ENCODE measurements around the gene NALCN. TPM values are rescaled to one million over a fixed set of nuclear protein-coding genes. Genes with fewer than 3 reads are reported as not detected.

The NALCN gene
- total RNA-seq, 1 donor from 2014 or later = 0.81 TPM

DNA sequence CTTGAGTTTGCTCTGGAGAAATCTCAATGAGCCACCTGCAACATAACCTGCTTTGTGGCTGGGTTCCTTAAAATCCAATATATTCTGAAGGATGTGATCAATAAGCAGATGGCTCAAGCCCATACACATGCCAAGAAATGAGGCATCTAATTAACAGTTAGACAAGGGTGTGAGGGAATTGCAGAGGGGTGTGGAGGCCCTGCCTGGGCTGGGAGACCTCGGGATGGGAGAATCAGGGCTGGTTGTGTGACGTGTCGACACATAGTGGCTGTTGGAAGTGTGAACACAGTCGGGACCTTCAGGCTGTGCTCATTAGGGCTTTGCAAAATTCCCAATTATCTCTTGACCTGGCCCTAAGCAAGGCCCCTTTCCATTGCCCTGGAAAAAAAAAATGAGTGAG is 379.8 kb downstream of the NALCN start:
- H3K27me3 Mint-ChIP-seq (ENCODE audit: unreplicated experiment) = peaks cover 3% of the 10 kb centered on the region
- TF ChIP-seq, protein P1, sequence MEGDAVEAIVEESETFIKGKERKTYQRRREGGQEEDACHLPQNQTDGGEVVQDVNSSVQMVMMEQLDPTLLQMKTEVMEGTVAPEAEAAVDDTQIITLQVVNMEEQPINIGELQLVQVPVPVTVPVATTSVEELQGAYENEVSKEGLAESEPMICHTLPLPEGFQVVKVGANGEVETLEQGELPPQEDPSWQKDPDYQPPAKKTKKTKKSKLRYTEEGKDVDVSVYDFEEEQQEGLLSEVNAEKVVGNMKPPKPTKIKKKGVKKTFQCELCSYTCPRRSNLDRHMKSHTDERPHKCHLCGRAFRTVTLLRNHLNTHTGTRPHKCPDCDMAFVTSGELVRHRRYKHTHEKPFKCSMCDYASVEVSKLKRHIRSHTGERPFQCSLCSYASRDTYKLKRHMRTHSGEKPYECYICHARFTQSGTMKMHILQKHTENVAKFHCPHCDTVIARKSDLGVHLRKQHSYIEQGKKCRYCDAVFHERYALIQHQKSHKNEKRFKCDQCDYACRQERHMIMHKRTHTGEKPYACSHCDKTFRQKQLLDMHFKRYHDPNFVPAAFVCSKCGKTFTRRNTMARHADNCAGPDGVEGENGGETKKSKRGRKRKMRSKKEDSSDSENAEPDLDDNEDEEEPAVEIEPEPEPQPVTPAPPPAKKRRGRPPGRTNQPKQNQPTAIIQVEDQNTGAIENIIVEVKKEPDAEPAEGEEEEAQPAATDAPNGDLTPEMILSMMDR (IDR thresholded peaks at IDR 0.05; ENCODE audit: partially characterized antibody, unreplicated experiment) = no peak
- peaks cover 11% of the 10 kb centered on the region for H3K36me3 Mint-ChIP-seq (ENCODE audit: unreplicated experiment)
- no peak overlapping the region for H3K27ac Mint-ChIP-seq (ENCODE audit: unreplicated experiment)
- H3K4me3 Mint-ChIP-seq (ENCODE audit: unreplicated experiment) = no peak overlapping the region
- H3K9me3 Mint-ChIP-seq (ENCODE audit: unreplicated experiment) = peaks cover 6% of the 10 kb centered on the region
- peaks cover 5% of the 10 kb centered on the region for H3K4me1 Mint-ChIP-seq (ENCODE audit: low read depth, unreplicated experiment)
- DNase-seq = no peak

DNA sequence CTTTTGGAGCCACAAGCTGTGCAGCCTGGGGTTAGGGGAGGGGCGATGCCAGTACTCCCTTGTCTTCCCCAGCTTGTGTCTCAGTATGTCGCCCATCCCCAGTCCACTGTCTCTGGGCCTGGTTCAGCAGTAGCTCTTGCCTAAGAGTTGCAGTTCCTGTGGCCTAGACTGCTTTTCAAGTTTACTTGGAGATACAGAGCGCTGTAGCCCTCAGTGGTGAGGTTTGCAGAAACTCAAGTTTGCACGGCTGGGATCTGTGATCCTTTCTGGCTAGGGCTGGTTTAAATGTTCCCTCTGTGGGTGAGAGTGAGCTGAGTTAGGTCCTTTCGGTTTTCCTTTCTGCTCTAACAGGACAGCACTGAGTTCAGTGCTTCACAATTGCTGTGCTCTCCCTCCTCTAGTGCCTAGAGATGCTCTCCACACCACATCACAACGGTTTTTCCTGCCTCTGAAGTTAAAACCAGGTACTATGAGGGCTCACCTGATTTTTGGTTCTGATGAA is 381.1 kb downstream of the NALCN start:
- Mint-ChIP-seq H3K4me1 (ENCODE audit: low read depth, unreplicated experiment) (peaks cover 5% of the 10 kb centered on the region), H3K36me3 (ENCODE audit: unreplicated experiment) (peaks cover 11% of the 10 kb centered on the region), H3K27ac (ENCODE audit: unreplicated experiment) (no peak overlapping the region), H3K4me3 (ENCODE audit: unreplicated experiment) (no peak overlapping the region), H3K27me3 (ENCODE audit: unreplicated experiment) (peaks cover 2% of the 10 kb centered on the region), H3K9me3 (ENCODE audit: unreplicated experiment) (peaks cover 6% of the 10 kb centered on the region)
- TF ChIP-seq, protein P1 (IDR thresholded peaks at IDR 0.05; ENCODE audit: partially characterized antibody, unreplicated experiment) = no peak
- no peak for DNase-seq

DNA sequence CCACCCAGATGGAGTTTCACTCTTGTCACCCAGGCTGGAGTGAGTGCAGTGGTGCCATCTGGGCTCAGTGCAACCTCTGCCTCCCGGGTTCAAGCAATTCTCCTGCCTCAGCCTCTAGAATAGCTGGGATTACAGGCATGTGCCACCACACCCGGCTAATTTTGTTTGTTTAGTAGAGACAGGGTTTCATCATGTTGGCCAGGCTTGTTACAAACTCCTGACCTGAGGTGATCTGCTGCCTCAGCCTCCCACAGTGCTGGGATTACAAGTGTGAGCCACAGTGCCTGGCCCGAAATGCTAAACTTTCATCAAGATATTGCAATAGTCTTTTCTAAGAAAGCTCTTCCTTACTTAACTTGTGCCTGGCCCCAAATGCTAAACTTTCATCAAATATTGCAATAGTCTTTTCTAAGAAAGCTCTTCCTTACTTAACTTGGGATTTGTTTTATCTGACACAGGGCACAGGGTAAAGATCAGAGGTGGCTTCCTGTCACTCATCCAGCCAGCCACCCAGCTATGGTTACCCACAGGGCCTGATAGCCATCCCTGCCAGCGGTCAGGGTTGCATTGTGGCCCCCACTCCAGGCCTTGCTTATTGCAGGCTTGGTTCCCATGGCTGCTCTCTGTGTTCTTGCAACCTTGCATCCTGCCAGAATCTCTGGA is 389.4 kb downstream of the NALCN start:
- Mint-ChIP-seq H3K4me1 (ENCODE audit: low read depth, unreplicated experiment) (peaks cover 3% of the 10 kb centered on the region), H3K27ac (ENCODE audit: unreplicated experiment) (no peak overlapping the region), H3K36me3 (ENCODE audit: unreplicated experiment) (no peaks in the 10 kb centered on the region), H3K27me3 (ENCODE audit: unreplicated experiment) (no peaks in the 10 kb centered on the region), H3K9me3 (ENCODE audit: unreplicated experiment) (peaks cover 1% of the 10 kb centered on the region), H3K4me3 (ENCODE audit: unreplicated experiment) (no peak overlapping the region)
- DNase-seq = no peak
- TF ChIP-seq, protein P1 (IDR thresholded peaks at IDR 0.05; ENCODE audit: partially characterized antibody, unreplicated experiment) = no peak

DNA sequence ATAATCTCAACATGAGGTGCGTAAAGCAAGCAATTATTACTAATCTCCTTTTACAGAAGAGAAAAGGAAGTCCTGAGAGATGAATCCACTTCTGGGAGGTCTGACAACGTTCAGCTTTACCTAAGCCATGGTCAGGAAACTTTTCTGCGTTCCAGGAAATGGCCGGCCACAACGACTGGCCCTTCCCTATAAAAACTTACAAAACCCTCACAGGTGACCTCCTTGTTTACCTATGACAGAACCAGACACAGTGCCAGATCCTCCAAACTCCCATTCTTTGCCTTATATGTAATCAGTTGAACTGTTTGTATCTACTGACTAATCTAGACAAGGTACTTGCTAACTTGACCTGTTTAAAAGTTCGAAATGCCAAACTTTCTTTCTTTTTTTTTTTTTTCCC is 390.0 kb downstream of the NALCN start:
- DNase-seq = no peak

DNA sequence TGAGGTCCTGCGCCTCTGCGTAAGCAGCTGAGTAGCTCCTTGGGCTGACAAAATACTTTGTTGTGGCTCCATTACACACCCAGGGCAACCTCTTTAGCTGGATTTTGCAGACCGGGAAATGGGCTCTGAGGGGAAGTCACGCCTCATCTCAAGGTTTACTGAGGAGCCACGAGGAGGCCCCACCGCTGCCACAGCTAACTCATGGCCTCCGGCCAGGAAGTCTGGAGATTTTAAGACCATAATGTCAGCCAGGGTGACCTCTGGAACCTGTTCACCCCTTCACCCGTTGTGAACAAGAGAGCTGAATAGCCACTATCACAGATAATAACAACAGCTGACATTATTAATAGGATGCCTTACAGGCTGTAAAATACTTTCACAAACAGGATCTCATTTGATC is 390.4 kb downstream of the NALCN start:
- no peak for DNase-seq
- H3K4me3 Mint-ChIP-seq (ENCODE audit: unreplicated experiment) = no peak overlapping the region
- H3K27ac Mint-ChIP-seq (ENCODE audit: unreplicated experiment) = no peak overlapping the region
- TF ChIP-seq, protein P1 (IDR thresholded peaks at IDR 0.05; ENCODE audit: partially characterized antibody, unreplicated experiment) = no peak
- no peaks in the 10 kb centered on the region for H3K36me3 Mint-ChIP-seq (ENCODE audit: unreplicated experiment)
- no peaks in the 10 kb centered on the region for H3K27me3 Mint-ChIP-seq (ENCODE audit: unreplicated experiment)
- peaks cover 3% of the 10 kb centered on the region for H3K4me1 Mint-ChIP-seq (ENCODE audit: low read depth, unreplicated experiment)
- H3K9me3 Mint-ChIP-seq (ENCODE audit: unreplicated experiment) = peaks cover 1% of the 10 kb centered on the region

More for the DNA sequence above, 390.0 kb downstream of the NALCN start:
- Mint-ChIP-seq H3K27me3 (ENCODE audit: unreplicated experiment) (no peaks in the 10 kb centered on the region), H3K4me3 (ENCODE audit: unreplicated experiment) (no peak overlapping the region), H3K36me3 (ENCODE audit: unreplicated experiment) (no peaks in the 10 kb centered on the region), H3K9me3 (ENCODE audit: unreplicated experiment) (peaks cover 1% of the 10 kb centered on the region), H3K27ac (ENCODE audit: unreplicated experiment) (no peak overlapping the region), H3K4me1 (ENCODE audit: low read depth, unreplicated experiment) (peaks cover 3% of the 10 kb centered on the region)
- TF ChIP-seq, protein P1 (IDR thresholded peaks at IDR 0.05; ENCODE audit: partially characterized antibody, unreplicated experiment) = no peak

All from glutamatergic neuron (in vitro differentiated cells).